Fibroblast of skin of right biceps (primary cell): ENCODE data around the gene HEPN1.
"Not testable (repeated sequence)": the region's sequence is repeated elsewhere in the genome, so short reads cannot be mapped to it uniquely, and the experiment has no call there.

Experiments
- DNase-seq: peaks from one replicate; pipeline ENCODE4 v3.0.0-alpha.2; 2013

The HEPN1 gene

DNA sequence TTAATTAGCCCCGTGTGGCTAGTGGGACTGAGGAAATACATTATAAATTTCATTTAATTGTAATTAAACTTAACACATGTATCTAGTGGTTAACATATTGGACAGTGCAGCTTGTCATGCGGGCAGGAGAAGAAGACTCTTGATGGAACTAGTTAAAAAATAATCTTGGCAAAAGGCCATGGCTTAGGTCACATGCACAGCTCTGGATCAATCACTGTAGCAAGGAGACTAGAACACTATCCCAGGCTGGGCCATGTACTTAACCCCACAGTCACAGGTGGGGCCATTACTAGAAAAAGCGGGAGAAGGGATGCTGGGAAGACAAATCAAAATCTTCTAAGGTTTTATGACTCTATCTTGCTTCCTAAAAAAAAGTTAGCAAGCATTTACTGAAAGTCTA is 25.5 kb downstream of the HEPN1 start:
- DNase-seq = no peak

DNA sequence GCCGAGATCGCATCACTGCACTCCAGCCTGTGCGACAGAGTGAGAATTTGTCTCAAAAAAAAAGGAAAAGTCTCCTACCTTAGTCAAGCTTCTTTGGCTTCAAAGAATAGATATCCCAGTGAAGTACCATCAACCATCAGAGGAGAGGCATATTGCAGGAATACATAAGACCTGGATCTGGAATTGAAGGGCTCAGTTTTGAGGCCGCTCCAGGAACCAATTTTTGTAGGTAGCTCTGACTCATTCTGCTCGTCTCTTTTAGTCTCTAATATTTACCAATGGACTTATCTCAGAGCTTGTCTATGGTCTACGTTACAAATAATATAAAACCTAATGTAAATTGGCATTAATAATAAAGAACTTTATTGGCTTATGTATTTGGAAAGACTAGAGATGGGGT is 26.8 kb downstream of the HEPN1 start:
- no peak for DNase-seq

GRCh38 chr11:124946735-124947141 is 27.7 kb downstream of the HEPN1 start:
- peak; percentile 45 for DNase-seq

DNA sequence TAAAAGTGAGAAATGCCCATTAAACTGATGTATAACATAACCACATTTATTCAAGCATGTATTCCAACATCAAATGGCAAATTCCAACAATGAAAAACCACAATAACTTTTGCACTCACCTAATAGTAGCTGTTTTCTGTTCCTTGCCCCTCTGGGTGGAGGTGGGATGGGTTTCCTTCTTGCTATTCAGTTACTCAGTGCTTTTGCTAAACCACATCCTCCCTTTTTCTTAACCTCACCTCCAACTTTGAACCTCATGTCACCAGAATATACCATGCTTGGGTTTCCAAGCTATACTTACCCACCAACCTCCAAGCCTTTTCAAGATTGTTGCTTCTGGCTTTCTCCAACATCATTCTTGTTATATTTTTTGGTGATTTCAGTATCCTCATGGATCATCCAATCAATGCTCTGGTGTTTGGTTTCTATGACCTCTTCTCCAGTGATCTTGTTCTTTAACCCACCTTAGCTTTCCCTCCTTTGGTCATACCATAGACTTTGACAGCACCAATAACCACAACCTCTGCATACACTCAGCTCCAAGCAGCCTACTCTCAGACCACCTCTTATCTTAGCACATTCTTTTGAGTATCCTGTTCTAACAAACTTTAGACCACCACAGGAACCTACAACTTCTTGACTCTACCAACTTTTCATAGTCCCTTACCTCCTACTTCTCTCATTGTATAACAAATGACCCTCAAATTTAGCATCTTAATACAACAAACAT is 31.7 kb downstream of the HEPN1 start:
- DNase-seq = no peak

- DNase-seq = no peak
Observed at GRCh38 chr11:124951341-124951740, 32.3 kb downstream of the HEPN1 start.

GRCh38 chr11:124953753-124954589 is 34.9 kb downstream of the HEPN1 start, which contains the start of gene CCDC15:
CCDC15 (plus strand) TSS chr11:124954202; CDS start chr11:124954733, 531 bp downstream.
- DNase-seq = peak; percentile 99

GRCh38 chr11:124954590-124954955 is 35.5 kb downstream of the HEPN1 start:
- DNase-seq = no peak

DNA sequence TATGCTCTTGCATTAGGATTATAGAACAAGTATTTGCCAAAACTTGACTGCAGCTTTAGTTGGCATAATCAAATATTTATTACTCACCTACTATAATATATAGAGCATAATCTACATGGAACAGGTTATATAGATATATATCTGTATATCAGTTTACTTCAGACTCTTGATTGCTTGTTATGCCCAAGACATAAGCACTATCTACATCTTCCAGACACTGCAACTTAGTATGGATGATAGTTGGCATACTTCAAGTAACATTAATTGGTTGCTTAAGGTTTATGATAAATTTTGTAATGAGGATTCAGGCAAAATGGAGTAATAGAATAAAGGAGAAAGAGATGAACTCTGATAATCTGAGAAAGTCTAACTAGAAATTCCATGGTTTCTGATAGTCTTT is 36.0 kb downstream of the HEPN1 start:
- no peak for DNase-seq

- DNase-seq = peak; percentile 75
Observed at GRCh38 chr11:124961972-124962609, 43.0 kb downstream of the HEPN1 start.

DNA sequence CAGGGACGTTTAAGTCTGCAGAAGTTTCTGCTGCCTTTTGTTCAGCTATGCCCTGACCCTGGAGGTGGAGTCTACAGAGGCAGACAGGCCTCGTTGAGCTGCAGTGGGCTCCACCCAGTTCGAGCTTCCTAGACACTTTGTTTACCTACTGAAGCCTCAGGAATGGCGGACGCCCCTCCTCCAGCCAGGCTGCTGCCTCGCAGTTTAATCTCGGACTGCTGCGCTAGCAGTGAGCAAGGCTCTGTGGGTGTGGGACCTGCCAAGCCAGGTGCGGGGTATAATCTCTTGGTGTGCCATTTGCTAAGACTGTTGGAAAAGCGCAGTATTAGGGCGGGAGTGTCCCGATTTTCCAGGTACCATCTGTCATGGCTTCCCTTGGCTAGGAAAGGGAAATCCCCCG is 49.1 kb downstream of the HEPN1 start:
- not testable (repeated sequence) for DNase-seq
